OCI-LY1 (cell line): Measurements from ENCODE around the gene INSRR.

Experiments used
- H2AFZ ChIP-seq: fragments of 200-600 bp; sonication (generic), shearing (Covaris generic); 2 replicates; pipeline ENCODE4 v1.6.0; 2014; ENCODE audit warnings: antibody characterized with exemption, mild to moderate bottlenecking, low read length
- H3F3A ChIP-seq: fragments of 200-600 bp; sonication (generic), shearing (Covaris generic); 2 replicates; pipeline ENCODE4 v1.6.0; 2014; ENCODE audit warnings: mild to moderate bottlenecking, antibody characterized with exemption, low read length, moderate library complexity; ENCODE audit not compliant: insufficient read depth
- H3K27ac ChIP-seq: fragments of 200-600 bp; sonication (generic); 2 replicates; pipeline ENCODE4 v1.5.1; 2014; ENCODE audit warnings: low read length, mixed run types, mild to moderate bottlenecking, low read depth; ENCODE audit not compliant: poor library complexity, severe bottlenecking
- H3K27me3 ChIP-seq: fragments of 200-600 bp; sonication (generic); 2 replicates; pipeline ENCODE4 v1.6.0; 2014; ENCODE audit warnings: antibody characterized with exemption, mild to moderate bottlenecking, low read length, moderate library complexity; ENCODE audit not compliant: insufficient read depth
- H3K36me3 ChIP-seq: fragments of 200-600 bp; sonication (generic); 2 replicates; pipeline ENCODE4 v1.6.1; 2014; ENCODE audit warnings: mild to moderate bottlenecking, antibody characterized with exemption, low read length, moderate library complexity, mixed read lengths; ENCODE audit not compliant: insufficient read depth
- H3K4me1 ChIP-seq: fragments of 200-600 bp; sonication (generic); 2 replicates; pipeline ENCODE4 v1.5.1; 2014; ENCODE audit warnings: mild to moderate bottlenecking, low read length, moderate library complexity; ENCODE audit not compliant: insufficient read depth, severe bottlenecking
- H3K4me2 ChIP-seq: fragments of 200-600 bp; sonication (generic), shearing (Covaris generic); 2 replicates; pipeline ENCODE4 v1.6.1; 2014; ENCODE audit warnings: low read length
- H3K4me3 ChIP-seq: fragments of 200-600 bp; sonication (generic); 2 replicates; pipeline ENCODE4 v1.5.1; 2014; ENCODE audit warnings: low read length, low read depth, mild to moderate bottlenecking, mixed read lengths; ENCODE audit not compliant: poor library complexity, severe bottlenecking
- H3K79me2 ChIP-seq: fragments of 200-600 bp; shearing (Covaris generic); 2 replicates; pipeline ENCODE4 v1.6.1; 2016; ENCODE audit warnings: mixed run types, low read length, mixed read lengths; ENCODE audit not compliant: insufficient read depth
- H3K9ac ChIP-seq: fragments of 200-600 bp; sonication (generic), shearing (Covaris generic); 2 replicates; pipeline ENCODE4 v1.6.1; 2014; ENCODE audit warnings: mild to moderate bottlenecking, low read length, mixed read lengths
- H3K9me2 ChIP-seq: fragments of 200-600 bp; sonication (generic), shearing (Covaris generic); 2 replicates; pipeline ENCODE4 v1.6.1; 2014; ENCODE audit warnings: low read depth, mild to moderate bottlenecking, low read length, mixed read lengths
- H3K9me3 ChIP-seq: fragments of 200-600 bp; shearing (Covaris generic); 2 replicates; pipeline ENCODE4 v1.6.1; 2014; ENCODE audit warnings: low read length, mixed read lengths
- H4K20me1 ChIP-seq: fragments of 200-600 bp; sonication (generic), shearing (Covaris generic); 2 replicates; pipeline ENCODE4 v1.6.0; 2016; ENCODE audit warnings: mild to moderate bottlenecking, low read length; ENCODE audit not compliant: insufficient read depth
- EZH2 ChIP-seq: fragments of 200-600 bp; sonication (generic), shearing (Covaris generic); IDR thresholded peaks from 2 replicates; pipeline ENCODE4 v1.8.0; 2017; ENCODE audit warnings: borderline replicate concordance, mixed run types, mild to moderate bottlenecking, antibody characterized with exemption, low read length, moderate library complexity, mixed read lengths
- TF ChIP-seq, protein P1 (sequence below): fragments of 200-600 bp; sonication (generic), shearing (Covaris generic); IDR thresholded peaks from 2 replicates; pipeline ENCODE4 v1.5.1; 2017; ENCODE audit warnings: mild to moderate bottlenecking, antibody characterized with exemption, low read length, moderate library complexity, mixed read lengths

INSRR gene

DNA sequence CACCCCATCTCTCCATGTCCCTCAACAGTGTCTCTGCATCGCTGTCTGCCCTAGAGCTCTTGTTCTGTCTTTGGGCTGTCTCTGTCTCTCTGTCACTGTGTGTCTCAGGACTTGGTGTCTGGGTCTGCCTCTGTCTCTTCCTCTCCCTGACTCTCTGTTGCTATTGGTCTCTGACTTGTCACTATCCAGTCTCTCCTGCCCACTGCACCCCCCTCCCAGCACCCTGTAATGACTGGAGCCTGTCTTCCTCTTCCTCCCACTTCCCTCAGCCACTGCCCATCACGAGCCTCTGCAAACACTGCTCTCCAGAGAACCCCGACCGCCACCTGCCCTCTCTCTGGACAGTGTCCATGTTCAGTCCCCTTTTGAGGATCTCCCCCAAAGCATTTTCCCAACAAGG is 46.7 kb upstream of the INSRR start:
- no peaks in the 10 kb centered on the region for H3K4me1 ChIP-seq
- no peak overlapping the region for H3K9ac ChIP-seq
- no peaks in the 10 kb centered on the region for H3F3A ChIP-seq
- H3K9me2 ChIP-seq, result no peaks in the 10 kb centered on the region
- H3K27me3 ChIP-seq, result 0 out of 2 replicates have a peak, but pooled peaks cover 4% of the 10 kb centered on the region
- no peak for TF ChIP-seq EZH2
- TF ChIP-seq, protein P1, sequence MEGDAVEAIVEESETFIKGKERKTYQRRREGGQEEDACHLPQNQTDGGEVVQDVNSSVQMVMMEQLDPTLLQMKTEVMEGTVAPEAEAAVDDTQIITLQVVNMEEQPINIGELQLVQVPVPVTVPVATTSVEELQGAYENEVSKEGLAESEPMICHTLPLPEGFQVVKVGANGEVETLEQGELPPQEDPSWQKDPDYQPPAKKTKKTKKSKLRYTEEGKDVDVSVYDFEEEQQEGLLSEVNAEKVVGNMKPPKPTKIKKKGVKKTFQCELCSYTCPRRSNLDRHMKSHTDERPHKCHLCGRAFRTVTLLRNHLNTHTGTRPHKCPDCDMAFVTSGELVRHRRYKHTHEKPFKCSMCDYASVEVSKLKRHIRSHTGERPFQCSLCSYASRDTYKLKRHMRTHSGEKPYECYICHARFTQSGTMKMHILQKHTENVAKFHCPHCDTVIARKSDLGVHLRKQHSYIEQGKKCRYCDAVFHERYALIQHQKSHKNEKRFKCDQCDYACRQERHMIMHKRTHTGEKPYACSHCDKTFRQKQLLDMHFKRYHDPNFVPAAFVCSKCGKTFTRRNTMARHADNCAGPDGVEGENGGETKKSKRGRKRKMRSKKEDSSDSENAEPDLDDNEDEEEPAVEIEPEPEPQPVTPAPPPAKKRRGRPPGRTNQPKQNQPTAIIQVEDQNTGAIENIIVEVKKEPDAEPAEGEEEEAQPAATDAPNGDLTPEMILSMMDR, result no peak
- no peak overlapping the region for H3K4me2 ChIP-seq
- H3K9me3 ChIP-seq, result no peaks in the 10 kb centered on the region
- H3K4me3 ChIP-seq, result no peak overlapping the region
- H3K36me3 ChIP-seq, result no peaks in the 10 kb centered on the region
- H3K79me2 ChIP-seq, result no peaks in the 10 kb centered on the region
- no peaks in the 10 kb centered on the region for H4K20me1 ChIP-seq
- H3K27ac ChIP-seq, result no peak overlapping the region
- no peak overlapping the region for H2AFZ ChIP-seq

DNA sequence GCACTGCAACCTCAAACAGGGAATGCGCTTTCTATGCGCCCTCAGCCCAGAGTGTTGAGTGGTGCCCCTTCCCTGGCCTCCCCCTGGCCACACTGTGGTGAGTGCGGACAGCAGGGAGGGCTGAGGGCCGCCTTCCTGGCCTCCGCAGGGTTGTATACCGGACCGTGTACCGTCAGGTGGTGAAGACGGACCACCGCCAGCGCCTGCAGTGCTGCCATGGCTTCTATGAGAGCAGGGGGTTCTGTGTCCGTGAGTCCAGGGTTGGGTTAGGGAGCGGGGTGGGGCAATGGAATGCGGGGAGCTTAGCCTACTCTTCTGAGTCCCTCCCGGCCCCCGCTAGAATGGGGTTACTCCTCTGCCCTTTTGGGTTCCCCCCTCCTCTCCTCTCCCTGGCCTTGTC is 46.3 kb upstream of the INSRR start:
- no peaks in the 10 kb centered on the region for H3K9me3 ChIP-seq
- no peaks in the 10 kb centered on the region for H3K36me3 ChIP-seq
- H3K9me2 ChIP-seq, result no peaks in the 10 kb centered on the region
- no peak overlapping the region for H2AFZ ChIP-seq
- H3K4me3 ChIP-seq, result no peak overlapping the region
- no peaks in the 10 kb centered on the region for H4K20me1 ChIP-seq
- no peak overlapping the region for H3K27ac ChIP-seq
- no peaks in the 10 kb centered on the region for H3F3A ChIP-seq
- H3K9ac ChIP-seq, result no peak overlapping the region
- TF ChIP-seq, protein P1, result no peak
- TF ChIP-seq EZH2, result no peak
- H3K4me1 ChIP-seq, result no peaks in the 10 kb centered on the region
- H3K79me2 ChIP-seq, result no peaks in the 10 kb centered on the region
- H3K4me2 ChIP-seq, result no peak overlapping the region
- 0 out of 2 replicates have a peak, but pooled peaks cover 4% of the 10 kb centered on the region for H3K27me3 ChIP-seq

DNA sequence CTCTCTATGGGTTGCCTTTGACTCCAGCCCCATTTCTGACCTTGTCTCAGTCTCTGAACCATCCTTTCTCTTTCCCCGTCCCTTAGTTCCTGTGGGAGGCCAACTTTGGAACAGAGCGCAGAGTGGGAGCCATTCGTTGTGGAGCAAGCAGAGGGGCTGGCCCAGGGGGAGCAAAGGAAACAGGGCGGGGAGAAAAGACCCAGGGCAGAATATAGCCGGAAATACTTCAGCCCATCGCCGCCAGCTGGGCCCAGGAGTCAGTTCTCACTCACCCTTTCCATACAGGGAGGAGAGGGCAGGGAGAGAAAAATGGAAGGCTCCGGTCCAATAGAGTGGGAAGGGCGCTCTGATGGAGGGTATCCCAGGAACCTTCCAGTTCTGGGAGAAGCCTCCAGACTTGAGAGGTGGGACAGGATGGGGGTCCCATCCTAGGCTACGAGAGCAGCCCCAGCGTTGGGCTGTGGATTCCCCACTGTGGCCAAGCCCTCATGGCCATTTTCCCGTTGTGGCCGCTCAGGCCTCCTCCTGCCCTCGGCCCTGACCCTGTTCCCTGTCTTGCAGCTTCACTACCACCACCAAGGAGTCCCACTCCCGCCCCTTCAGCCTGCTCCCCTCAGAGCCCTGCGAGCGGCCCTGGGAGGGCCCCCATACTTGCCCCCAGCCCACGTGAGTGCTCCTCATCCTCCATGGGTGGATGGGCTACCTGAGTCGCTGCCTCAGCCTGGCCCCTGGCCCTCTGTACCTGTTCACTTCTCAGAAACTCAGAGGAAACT is 45.5 kb upstream of the INSRR start:
- H3F3A ChIP-seq, result no peaks in the 10 kb centered on the region
- no peaks in the 10 kb centered on the region for H3K9me2 ChIP-seq
- no peaks in the 10 kb centered on the region for H3K4me1 ChIP-seq
- no peaks in the 10 kb centered on the region for H4K20me1 ChIP-seq
- H3K9ac ChIP-seq, result no peak overlapping the region
- 0 out of 2 replicates have a peak, but pooled peaks cover 4% of the 10 kb centered on the region for H3K27me3 ChIP-seq
- H3K9me3 ChIP-seq, result no peaks in the 10 kb centered on the region
- H3K4me2 ChIP-seq, result no peak overlapping the region
- H3K79me2 ChIP-seq, result no peaks in the 10 kb centered on the region
- no peaks in the 10 kb centered on the region for H3K36me3 ChIP-seq
- no peak overlapping the region for H3K4me3 ChIP-seq
- H2AFZ ChIP-seq, result no peak overlapping the region
- TF ChIP-seq, protein P1, result no peak
- TF ChIP-seq EZH2, result no peak
- H3K27ac ChIP-seq, result no peak overlapping the region
